ENCODE measurements around the gene USHBP1. TPM values are rescaled to one million over a fixed set of nuclear protein-coding genes. Genes with fewer than 3 reads are reported as not detected.

The USHBP1 gene
- total and polyA plus RNA-seq, 2 donors (not counting 1 experiment from before 2014, with no cell fraction given): 0.39 TPM; not detected in 1

GRCh38 chr19:17309198-17309964 is 44.8 kb upstream of the USHBP1 start, which contains the start of gene DDA1:
DDA1 (plus strand) TSS chr19:17309563; CDS start chr19:17309655, 92 bp downstream.
- CTCF ChIA-PET: interaction anchor here (0.7 to 1.5 kb wide), 11 partner anchors 16 to 147 kb away, joined by 3 to 9 read pairs (median 3); partner anchors contain the start of genes ANKLE1, BST2 and USE1

More at GRCh38 chr19:17309198-17309964, 44.8 kb upstream of the USHBP1 start, which contains the start of gene DDA1:
- WGBS (ENCODE audit: insufficient coverage): under 1% methylated on average over 40 of the region's 46 CpGs
- H2AFZ ChIP-seq (ENCODE audit: insufficient read depth, low read depth, low read length, poor library complexity, severe bottlenecking): peak within 1 kb of the TSS; percentile 70
- H3K27ac ChIP-seq (ENCODE audit: low read length in 2 of 2): peak within 1 kb of the TSS; percentile 53 to 83
- H3K9me3 Mint-ChIP-seq (ENCODE audit: insufficient read depth): no peaks in the 10 kb centered on the region
- no peaks in the 10 kb centered on the region for H3K9me3 ChIP-seq (ENCODE audit: control extremely low read depth in 1 of 3, control insufficient read depth in 2 of 3, insufficient read depth in 1 of 3, low read length in 2 of 3)
- peak within 1 kb of the TSS; percentile 95 for H3K4me3 Mint-ChIP-seq
- peak within 1 kb of the TSS; percentile 97 for H3K9ac ChIP-seq (ENCODE audit: low read length)
- POLR2A ChIA-PET: interaction anchor here (0.5 to 1.4 kb wide), 12 partner anchors 18 to 870 kb away, joined by 3 to 12 read pairs (median 4); partner anchors contain the start of genes ANO8, BABAM1, BST2 and MVB12A
- peaks cover 43% of the 10 kb centered on the region for H3K4me1 Mint-ChIP-seq
- DNase-seq (peak; percentile 99), ATAC-seq (ENCODE audit: low read depth) (peak; percentile 78)
- H3K4me2 ChIP-seq (replicated peaks; ENCODE audit: low read depth, low read length, poor library complexity, severe bottlenecking): peak within 1 kb of the TSS; percentile 98
- peaks cover 24 to 37% of the 10 kb centered on the region in 2 donors for H3K4me1 ChIP-seq (ENCODE audit: control insufficient read depth in 2 of 2, insufficient read depth in 2 of 2, low read length in 2 of 2)
- peak within 1 kb of the TSS; percentile 96 for H3K27ac Mint-ChIP-seq
- intact Hi-C loops (cut with micrococcal nuclease): loop anchor here (1.0 to 10.0 kb wide), 8 partner anchors 17 to 722 kb away; partner anchors contain the start of genes BABAM1, GTPBP3, OCEL1 and SMIM7
- peaks cover 49% of the 10 kb centered on the region for H4K20me1 ChIP-seq (ENCODE audit: control insufficient read depth, insufficient read depth, low read length, poor library complexity, severe bottlenecking)
- H3K27me3 Mint-ChIP-seq: no peaks in the 10 kb centered on the region
- H3K27me3 ChIP-seq (replicated peaks in 1 of 4; ENCODE audit: control extremely low read depth in 1 of 4, control insufficient read depth in 3 of 4, insufficient read depth in 4 of 4, low read length in 3 of 4): no peaks in the 10 kb centered on the region
- H3K4me3 ChIP-seq (ENCODE audit: control extremely low read depth in 1 of 5, extremely low read depth in 1 of 5, insufficient read depth in 1 of 5, low read depth in 2 of 5, low read length in 4 of 5): peak within 1 kb of the TSS; percentile 63 to 98 (median 96)
- H3K36me3 ChIP-seq (replicated peaks in 1 of 2; ENCODE audit: control extremely low read depth in 1 of 2, control insufficient read depth in 1 of 2, extremely low read depth in 1 of 2, insufficient read depth in 2 of 2, low read length in 1 of 2): peaks cover 0 to 12% of the 10 kb centered on the region in 2 experiments
- TF ChIP-seq CTCF (IDR thresholded peaks at IDR 0.05) (no peak), EZH2 (IDR thresholded peaks at IDR 0.05; ENCODE audit: borderline replicate concordance, insufficient read depth, low read depth, low read length, poor library complexity, severe bottlenecking) (no peak)
- peaks cover 67% of the 10 kb centered on the region for H3K79me2 ChIP-seq (ENCODE audit: control insufficient read depth, insufficient read depth, low read length)

All from B cell (primary cell).